GM19328 (cell line): ENCODE measurements around the gene CNTRL.

Source experiments
- ATAC-seq: cut with Tn5 transposase; IDR thresholded peaks from one replicate; pipeline ENCODE4 v1.9.1; 2021; ENCODE audit warnings: mild to moderate bottlenecking, moderate library complexity; ENCODE audit not compliant: unreplicated experiment

CNTRL gene

DNA sequence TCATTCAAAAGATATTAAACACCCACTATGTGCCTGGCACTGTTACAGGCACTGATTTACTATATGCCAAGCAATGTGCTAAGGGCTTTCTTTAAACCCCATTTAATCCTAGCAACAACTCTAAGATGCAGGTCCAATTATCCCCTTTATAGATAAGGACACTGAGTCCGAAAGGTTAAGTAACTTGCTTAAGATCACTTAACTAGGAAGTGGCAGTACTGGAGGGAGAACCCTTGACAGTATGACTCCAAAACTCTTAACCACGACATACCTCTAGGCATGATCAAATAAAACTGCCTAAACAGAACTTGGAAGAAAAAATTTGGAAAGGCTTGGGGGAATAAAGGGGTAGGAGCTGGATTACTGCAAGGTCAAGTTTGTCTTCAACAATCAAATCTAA is 125.2 kb downstream of the CNTRL start:
- ATAC-seq: no peak

DNA sequence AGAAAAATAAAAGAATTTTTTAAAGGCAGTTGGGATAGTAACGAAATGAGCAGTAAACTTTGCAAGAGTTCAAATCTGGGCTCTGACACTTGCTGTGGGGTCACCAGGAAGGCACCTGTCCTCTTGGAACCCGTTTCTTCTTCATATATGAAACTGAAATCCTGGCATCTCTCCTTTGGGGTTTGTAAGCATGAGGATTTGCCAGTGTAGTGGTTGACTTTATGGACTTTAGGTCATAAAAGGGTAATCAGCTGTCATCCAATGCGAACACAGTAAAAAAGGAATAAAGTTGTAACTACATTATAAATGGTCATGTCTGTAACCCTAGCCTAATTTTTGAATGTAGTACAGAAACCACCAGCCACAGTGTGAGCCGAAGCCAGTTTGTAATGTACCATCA is 125.6 kb downstream of the CNTRL start:
- ATAC-seq: no peak

GRCh38 chr9:121201045-121201737 is 126.4 kb downstream of the CNTRL start:
- peak; percentile 23 for ATAC-seq

DNA sequence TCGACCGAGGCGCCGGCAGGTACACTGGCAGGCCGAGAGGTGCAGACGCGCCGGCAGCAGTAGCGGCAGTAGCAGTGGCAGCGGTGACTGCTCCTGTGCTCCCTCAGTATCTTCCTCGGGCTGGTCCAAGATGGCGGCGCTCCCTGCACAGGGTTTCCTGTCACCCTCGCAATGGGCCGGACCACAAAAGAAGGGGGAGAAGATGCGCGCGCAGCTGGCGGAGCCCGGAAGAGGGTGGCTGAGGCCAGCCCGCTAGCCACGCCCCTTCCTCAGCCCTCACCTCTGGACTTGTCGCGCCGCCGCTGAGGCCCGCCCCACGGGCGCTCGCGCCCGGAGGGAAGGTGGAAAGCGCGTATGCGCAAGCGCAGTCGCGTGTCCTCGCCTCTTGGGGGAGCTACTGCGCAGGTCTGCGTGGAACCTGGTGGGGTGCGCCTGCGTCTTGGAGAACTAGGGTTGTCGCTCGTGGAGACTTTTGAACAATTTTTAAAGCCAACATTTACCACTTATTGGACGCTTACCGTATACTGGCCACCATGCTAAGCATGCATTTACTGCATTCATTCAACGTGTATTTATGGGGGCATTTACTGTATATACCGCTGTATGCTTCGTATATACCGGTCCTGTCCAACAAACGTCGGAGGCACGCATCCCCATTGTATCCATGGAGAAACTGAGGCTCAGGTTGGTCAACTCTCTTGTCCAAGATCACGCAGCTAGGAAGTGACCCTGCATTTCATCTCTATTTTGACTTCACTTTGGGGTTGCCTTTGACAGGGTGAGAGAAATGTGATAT is 127.2 kb downstream of the CNTRL start, which contains the start of gene RAB14:
RAB14 (minus strand) TSS at position 132 of the 796 bp plus-strand sequence. CDS start 8,457 bp downstream, outside the sequence.
- peak; percentile 91 for ATAC-seq

- no peak for ATAC-seq
These were observed 129.4 kb downstream of the CNTRL start for GRCh38 chr9:121204121-121204520.

- no peak for ATAC-seq
These were observed 129.9 kb downstream of the CNTRL start for GRCh38 chr9:121204611-121205010.

- peak; percentile 35 for ATAC-seq
These were observed 132.0 kb downstream of the CNTRL start for GRCh38 chr9:121206516-121207370.

GRCh38 chr9:121207371-121207940 is 132.7 kb downstream of the CNTRL start:
- peak; percentile 74 for ATAC-seq

DNA sequence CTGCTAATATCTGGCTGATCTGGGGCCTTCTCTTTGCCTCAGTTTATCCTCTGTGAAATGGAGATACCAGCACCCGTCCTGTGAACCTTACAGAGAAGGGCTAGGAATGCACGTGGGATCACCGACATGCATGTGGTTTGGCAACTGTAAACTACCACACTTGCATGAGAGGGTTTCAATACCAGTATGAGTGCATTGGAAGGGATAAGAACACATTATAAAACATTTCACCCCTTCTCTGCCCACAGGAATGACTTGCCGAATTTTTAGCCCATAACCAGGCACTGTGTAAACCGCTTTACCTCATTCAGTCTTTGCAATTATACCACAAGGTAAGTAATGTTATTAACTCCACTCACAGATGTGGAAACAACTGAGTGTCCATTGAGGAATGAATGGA is 135.8 kb downstream of the CNTRL start:
- ATAC-seq: no peak

DNA sequence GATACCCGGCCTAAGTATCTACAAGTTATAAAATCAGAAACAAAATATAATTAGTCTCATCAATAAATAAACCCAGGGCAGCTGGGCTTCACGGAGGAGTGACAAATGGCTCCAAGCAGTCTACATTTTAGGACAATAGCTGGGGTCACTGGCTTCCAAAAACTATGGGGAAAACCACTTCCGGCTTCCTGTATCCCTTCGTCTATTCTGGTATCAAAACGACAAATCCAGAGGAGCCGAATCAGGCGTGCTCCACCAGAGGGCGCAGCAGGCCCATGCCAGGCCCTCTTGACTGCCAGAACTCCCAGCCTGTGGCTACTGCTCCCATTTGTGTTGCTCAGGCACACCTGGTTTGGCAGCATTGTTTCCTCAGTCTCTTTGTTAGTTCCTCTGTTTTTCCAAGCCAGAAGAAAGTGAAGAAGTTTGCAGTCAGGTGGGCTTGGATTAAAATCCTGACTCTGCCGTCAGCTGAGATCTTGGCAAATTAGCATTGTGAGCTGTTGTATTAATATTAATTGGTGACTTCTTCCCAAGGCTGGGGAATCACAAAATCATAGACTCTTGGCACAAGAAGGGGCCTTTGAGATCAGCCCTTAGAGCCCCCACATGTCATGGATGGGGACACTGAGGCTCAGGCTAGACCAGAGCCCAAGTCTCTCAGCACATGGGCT is 138.5 kb downstream of the CNTRL start:
- no peak for ATAC-seq

DNA sequence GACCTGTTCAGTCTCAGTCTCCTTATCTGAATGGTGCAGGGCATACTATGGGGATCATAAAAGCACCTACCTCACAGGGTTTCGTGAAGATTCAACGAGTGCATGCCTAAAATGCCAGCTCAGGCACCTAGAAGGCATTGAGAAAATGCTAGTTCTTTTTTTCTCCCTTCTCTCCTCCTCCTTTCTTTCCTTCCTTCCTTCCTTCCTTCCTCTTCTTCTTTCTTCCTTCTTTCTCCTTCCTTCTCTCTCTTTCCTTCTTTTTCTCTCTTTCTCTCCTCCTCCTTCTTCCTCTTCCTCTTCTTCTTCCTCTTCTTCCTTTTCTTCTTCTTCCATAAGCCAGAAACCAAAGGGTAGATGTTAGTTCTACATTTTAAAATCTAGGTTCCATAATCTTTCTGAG is 139.2 kb downstream of the CNTRL start:
- ATAC-seq: no peak

GRCh38 chr9:121216271-121216805 is 141.6 kb downstream of the CNTRL start:
- ATAC-seq: no peak

- peak; percentile 74 for ATAC-seq
These were observed 143.0 kb downstream of the CNTRL start for GRCh38 chr9:121217609-121218292.

GRCh38 chr9:121218357-121219027 is 143.7 kb downstream of the CNTRL start:
- ATAC-seq: no peak

DNA sequence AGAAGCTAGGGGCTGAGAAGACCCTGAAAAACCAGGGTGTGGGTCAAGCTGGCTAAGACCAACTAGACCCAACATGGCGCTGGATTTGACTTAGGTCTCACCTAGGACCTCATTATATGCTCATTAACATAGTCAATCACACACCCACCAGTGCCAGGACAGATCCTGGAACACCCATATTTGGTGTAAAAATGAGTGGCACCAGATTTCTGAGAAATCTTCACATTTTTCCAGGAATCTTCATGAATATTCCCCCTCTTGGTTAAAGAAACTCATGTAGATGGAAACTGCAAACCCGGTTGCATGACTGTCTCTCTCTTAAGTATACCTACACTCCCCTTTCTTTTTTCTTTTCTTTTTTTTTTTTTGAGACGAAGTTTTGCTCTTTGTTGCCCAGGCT is 144.8 kb downstream of the CNTRL start:
- ATAC-seq: no peak

DNA sequence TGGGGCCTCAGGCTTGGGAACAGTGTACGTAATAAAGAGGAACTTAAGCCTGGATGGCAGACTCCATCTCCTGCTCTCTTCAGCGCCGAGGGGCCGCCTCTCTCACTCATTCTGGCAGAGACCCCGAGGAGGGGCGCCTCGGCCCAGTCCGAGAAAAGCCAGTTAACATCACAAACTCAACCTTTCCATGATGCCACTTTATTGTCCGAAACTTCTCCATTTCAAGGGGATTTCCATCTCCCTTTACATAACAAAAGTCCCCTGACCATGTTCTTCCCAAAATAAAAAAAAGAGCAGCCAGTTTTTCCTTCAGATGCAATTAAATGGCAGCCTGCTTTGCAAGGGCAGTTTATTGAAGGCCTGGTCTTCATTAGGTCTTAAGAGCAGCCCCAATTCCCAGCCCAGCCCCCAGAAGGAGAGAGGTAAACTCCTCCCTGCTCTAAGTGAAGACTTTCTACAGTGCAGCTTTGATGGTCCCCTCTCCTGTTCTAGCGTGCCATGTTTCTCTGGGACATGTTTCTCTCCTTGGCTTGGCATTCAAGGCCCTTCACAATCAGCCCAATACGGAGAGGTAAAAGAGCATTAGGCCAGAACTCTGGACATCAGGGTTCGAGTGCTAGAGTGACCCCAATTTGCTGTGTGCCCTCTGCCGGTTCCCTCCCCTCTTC is 146.4 kb downstream of the CNTRL start:
- no peak for ATAC-seq

DNA sequence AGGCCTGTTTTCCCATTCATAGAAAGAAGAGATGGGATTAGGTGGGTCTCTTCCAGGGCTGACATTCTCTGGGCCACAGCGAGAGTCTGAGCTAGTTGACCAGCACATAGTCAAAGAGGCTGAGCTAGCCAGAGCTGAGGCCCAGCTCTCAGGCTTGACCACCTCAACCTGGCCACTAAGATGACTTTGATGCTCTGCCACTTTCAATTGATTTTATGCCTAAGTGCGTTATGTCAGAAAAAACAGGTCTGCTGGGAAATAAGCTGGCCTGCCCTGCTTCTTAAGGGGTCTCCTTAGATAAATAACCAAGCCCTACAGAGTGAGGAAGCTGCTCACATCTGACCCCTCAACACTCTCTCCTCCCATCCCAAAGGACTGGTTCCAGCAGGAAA is 146.9 kb downstream of the CNTRL start:
- ATAC-seq: no peak

- no peak for ATAC-seq
These were observed 147.9 kb downstream of the CNTRL start for GRCh38 chr9:121222524-121223171.
